DMS79 treated with DMSO at 0.1 percent for 48 hours (cell line): ENCODE data around the gene CASP4.
"Not testable (repeated sequence)": the region's sequence is repeated elsewhere in the genome, so short reads cannot be mapped to it uniquely, and the experiment has no call there.

Source experiments
- DNase-seq: peaks from one replicate; lab custom pipeline; 2025; lab: John Stamatoyannopoulos, UW

CASP4 gene

DNA sequence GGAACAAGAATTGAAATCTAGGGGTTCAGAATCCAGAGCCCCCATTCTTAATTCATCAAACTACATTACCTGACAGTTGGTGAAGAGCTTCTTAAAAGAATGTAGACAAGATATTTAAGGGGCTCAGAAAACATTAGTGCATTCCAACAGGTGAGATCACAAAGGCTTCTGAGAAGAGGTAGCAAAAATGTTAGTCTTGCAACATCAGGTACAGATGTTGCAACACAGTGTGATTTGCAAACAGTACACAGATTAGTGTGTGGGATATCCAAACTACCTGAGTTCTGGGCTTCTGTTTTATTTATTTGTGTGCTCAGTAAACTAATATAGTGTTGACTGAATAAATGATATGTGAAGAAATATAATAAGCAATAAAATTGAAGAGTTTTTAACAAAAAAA lies 11.8 kb downstream of the CASP4 start:
- no peak for DNase-seq

GRCh38 chr11:104946907-104947306 lies 21.5 kb downstream of the CASP4 start:
- DNase-seq, result no peak

GRCh38 chr11:104944076-104944475 lies 24.3 kb downstream of the CASP4 start:
- DNase-seq, result no peak

DNA sequence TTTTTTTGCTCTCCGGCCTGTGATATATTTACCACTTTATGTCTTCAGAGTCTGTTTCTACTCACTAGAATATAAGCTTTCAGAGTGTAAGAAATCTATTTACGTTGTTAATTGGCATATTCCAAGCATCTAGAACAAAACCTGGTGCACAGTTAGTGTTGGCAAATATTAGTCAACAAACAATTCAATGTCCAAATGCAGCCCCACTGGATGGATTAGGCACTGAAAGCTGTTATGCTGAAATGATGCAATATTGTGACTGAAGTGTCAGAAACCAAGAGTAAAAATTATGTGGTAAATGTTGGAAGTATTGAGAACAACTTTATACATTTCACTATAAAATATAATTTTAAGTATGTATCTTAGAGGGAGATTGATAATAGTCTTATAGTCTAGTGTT lies 24.8 kb downstream of the CASP4 start:
- DNase-seq, result no peak

GRCh38 chr11:104934594-104934993 lies 33.8 kb downstream of the CASP4 start:
- DNase-seq, result no peak

DNA sequence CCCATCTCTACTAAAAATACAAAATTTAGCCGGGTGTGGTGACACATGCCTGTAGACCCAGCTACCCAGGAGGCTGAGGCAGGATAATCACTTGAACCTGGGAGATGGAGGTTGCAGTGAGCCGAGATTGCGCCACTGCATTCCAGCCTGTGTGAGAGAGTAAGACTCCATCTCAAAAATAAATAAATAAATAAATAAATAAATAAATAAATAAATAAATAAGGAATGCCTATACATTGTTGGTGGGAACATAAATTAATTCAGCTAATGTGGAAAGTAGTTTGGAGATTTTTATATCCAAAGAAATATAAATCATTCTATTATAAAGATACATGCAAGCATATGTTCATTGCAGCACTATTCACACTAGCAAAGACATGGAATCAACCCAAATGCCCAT lies 34.3 kb downstream of the CASP4 start:
- not testable (repeated sequence) for DNase-seq

DNA sequence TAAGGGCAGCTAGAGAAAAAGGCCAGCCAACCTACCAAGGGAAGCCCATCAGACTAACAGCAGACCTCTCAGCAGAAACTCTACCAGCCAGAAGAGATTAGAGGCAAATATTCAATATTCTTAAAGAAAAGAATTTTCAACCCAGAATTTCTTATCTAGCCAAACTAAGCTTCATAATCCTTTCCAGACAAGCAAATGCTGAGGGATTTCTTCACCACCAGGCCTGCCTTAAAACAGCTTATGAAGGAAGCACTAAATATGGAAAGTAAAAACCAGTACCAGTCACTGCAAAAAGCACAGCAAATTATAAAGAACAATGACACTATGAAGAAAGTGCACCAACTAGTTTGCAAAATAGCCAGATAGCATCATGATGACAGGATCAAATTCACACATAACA lies 39.6 kb downstream of the CASP4 start:
- DNase-seq, result no peak

GRCh38 chr11:104926771-104927611 lies 41.4 kb downstream of the CASP4 start:
- no peak for DNase-seq

GRCh38 chr11:104925850-104926249 lies 42.5 kb downstream of the CASP4 start:
- no peak for DNase-seq

DNA sequence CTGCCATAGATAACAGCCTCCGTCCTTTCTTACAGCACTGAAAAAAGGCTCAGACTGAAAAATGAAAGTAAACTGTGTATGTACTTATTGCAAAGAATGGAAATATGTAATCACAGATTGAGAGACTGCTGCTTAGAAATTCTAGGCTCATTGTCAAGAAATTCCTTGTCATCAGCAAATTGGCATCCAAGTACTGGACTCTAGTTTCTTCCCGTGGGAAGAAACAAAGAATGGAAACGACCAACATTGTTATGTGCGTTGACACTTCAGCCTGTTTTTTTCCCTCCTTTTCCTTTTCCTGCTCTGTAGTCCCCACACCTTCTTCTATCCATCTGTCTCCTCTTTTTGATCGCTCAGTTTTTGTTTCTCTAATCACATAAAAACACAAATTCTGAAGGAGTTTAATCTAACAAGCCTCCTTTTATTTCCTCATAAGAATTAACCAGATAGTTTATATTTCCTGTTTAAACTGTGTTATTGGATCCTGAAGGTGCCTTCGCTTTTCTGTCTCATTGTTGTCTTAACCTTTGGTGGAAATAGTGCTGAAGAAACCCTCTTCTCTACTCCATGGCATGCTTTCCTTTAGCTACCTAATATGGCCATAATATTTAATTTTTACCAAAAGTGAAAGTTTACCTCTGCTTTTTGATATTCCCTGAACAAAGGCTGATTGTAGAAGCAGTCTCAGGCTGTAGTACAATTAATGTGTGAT lies 50.1 kb downstream of the CASP4 start:
- DNase-seq, result no peak

- DNase-seq, result no peak
Measured at GRCh38 chr11:104917271-104918112, 50.9 kb downstream of the CASP4 start.

DNA sequence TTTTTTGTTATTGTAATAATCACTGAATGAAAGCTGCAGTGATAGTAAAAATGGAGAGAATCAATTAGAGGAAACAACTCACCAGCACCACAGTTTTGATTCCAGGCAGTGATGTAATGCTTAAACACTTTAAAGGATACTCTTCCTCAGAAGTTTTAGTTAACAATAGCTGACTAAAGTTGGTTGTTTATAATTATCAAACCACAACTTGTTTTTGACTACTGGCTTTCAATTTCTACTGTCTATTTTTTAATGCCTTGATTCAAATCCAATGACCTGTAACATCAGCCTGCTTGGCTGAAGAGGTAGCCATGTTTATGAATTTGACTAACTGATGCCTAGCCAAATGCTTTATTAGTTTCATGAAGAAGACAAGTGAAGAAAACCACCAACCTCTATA lies 51.9 kb downstream of the CASP4 start:
- no peak for DNase-seq

DNA sequence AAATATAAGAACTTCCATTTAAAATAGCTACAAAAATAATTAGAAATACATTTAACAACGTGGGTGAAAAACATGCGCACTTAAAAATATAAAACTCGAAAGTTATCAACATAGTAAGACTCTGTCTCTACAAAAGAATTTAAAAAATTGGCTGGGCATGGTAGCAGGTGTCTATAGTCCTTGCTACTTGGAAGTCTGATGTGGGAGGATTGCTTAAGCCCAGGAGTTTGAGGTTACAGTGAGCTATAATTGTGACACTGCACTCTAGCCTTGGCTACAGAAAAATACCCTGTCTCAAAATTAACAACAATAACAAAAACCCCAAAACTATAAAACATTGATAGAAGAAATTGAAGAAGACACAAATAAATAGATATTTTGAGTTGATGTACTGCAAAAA lies 56.3 kb downstream of the CASP4 start:
- no peak for DNase-seq

- no peak for DNase-seq
Measured at GRCh38 chr11:104908186-104908531, 60.2 kb downstream of the CASP4 start.

GRCh38 chr11:104907521-104908185 lies 60.7 kb downstream of the CASP4 start:
- DNase-seq, result no peak

- no peak for DNase-seq
Measured at GRCh38 chr11:104905271-104905670, 63.1 kb downstream of the CASP4 start.

DNA sequence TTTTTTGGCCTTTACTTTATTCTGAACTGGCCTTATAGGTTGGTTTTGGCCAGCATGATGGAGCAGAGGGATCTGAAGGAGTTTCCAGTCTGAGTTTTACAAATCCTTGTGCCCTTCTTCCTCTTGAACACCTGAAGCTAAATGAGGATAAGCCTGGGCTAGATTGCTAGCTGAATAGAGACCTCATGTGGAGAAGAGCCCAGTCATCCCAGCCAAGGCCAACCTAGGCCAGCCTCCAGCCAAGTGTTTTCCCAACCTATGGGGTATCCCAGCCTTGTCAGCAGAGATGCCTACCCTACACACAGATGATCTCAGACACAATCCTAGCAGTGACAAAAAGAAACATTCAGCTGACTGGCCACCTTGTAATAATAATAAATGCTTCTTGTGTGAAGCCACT lies 69.1 kb downstream of the CASP4 start:
- DNase-seq, result no peak

GRCh38 chr11:104898685-104899013 lies 69.7 kb downstream of the CASP4 start:
- DNase-seq, result no peak

DNA sequence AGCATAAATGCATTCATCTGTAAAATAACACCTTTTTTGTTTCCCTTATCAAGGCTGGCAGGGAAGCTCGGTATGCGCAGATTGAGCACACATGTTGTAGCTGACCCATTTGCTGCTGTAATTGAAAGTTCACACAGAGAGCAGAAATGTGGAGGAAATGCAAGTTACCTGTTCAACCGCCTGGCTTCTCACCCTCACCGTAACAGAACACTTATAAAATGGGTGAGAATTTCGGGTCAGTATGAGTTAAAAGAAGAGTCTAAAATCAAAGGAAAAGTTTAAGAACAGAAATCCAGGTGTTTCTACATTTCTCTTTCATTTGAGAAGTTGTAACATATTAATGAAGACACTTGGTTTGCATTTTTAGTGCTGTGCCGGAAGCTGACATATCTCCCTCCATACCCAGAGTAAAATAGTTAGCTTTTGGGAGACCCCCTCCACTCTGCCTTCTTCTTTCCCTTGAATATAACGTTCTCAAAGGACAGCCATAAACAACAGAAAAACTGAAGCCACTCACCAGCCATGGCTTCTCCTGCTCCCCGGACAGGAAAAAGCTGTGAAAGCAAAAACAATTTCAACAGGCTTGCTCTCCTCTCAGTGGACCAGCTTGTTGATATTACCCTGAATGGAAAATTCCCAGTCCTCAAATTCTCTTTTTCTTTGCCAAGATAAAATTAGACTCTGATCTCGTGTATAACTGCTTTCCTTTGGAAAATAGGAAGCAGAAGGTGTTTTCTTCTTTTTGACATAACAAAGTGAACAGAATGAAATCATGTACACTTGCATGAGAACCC lies 70.3 kb downstream of the CASP4 start, which contains the start of gene CASP12:
TSS of gene CASP12 (minus strand) at position 570 of the 794 bp plus-strand sequence.
- DNase-seq, result no peak

DNA sequence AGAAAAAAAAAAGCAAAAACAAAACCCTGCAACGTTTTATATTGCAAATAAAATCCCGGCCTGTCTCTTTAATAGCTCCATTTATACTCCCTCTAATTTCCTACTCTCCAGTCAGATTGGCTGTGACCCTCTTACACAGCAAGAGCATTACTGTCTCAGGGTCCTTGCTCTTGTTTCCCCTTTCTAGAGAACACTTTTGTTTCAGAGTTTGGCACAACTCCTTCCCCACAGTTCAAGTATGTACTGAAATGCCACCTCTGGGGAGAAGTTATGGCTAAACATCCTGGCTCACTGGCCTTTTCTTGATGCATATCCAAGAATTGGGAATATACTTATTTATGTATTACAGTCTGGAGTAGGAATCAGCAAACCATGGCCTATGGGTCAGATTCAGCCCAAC lies 72.7 kb downstream of the CASP4 start:
- no peak for DNase-seq

DNA sequence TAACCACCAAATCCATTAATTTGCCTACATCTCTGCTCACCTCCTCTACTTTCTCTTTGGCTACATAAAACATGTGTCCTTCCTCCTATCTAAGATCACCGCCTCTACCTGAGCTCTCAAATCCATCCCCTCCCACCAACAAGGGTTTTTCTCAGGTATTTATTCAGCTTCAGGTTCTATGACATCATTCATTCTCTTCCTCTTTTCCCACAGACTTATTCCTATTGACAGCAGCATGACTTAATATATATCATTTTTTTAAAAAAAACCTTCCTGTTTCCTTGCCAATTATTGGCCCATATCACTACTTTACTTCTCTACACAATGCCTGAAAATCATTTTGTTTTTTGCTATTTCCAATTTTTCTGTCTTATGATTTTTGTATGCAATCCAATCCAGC lies 74.5 kb downstream of the CASP4 start:
- no peak for DNase-seq
